HepG2 (cell line): Measurements from ENCODE around the gene WSCD2. TPM values are rescaled to one million over a fixed set of nuclear protein-coding genes. Genes with fewer than 3 reads are reported as not detected.

Experiments used
- ATAC-seq: fragments of 200-7000 bp; cut with Tn5 transposase; 3 replicates; pipeline ENCODE4 v1.9.1; 2020; ENCODE audit warnings: mild to moderate bottlenecking, moderate library complexity
- BruUV-seq: library from RNA; stranded (reverse); fragments of 400-500 nt; replicated peaks from 2 replicates; lab custom pipeline; 2021; lab: Mats Ljungman, UMichigan
- CTCF ChIA-PET: fragments of 300-600 bp; formaldehyde crosslinking; extraction: SDS; loops from one replicate; lab custom pipeline; 2021; ENCODE audit warnings: low total read pairs, inconsistent platforms, low intra/inter-chr PET ratio; lab: Yijun Ruan, JAX
- POLR2A ChIA-PET: fragments of 350-600 bp; sonication (Branson Sonifier 250); formaldehyde crosslinking; loops from one replicate; lab custom pipeline; 2020; ENCODE audit warnings: antibody characterized with exemption, inconsistent platforms; lab: Yijun Ruan, JAX
- DNase-seq: peaks from one replicate; pipeline ENCODE4 v3.0.0-alpha.2; 2015; ENCODE audit warnings: low spot score
- FAIRE-seq: peaks from 3 replicates; lab custom pipeline; 2011; peaks lifted over from hg19 to GRCh38; lab: Jason Lieb, UNC
- H2AFZ ChIP-seq: one replicate; pipeline ENCODE4 v1.6.1; 2011; ENCODE audit warnings: low read length, inconsistent platforms
- H3K27ac ChIP-seq: fragments of 300-600 bp; 3 replicates; pipeline ENCODE4 v1.8.0; 2011; ENCODE audit warnings: mixed run types, mild to moderate bottlenecking, mixed read lengths, low read length, inconsistent platforms; ENCODE audit not compliant: insufficient read depth; ENCODE audit errors: extremely low read length
- H3K27me3 ChIP-seq, 2 experiments: fragments of 200-600 bp in 1 of 2; 2 replicates in 1 of 2; 3 replicates in 1 of 2; pipeline versions ENCODE4 v1.6.0 to v1.8.0; 2011; ENCODE audit warnings: low read length in 2 of 2, mild to moderate bottlenecking in 2 of 2, moderate library complexity in 2 of 2, inconsistent platforms in 1 of 2; ENCODE audit not compliant: insufficient read depth in 2 of 2, control insufficient read depth in 1 of 2
- H3K36me3 ChIP-seq, 2 experiments: fragments of 200-600 bp in 1 of 2; replicated peaks in 1 of 2; 2 replicates in 1 of 2; 3 replicates in 1 of 2; pipeline versions ENCODE4 v1.5.1 to v1.8.0; 2011; ENCODE audit warnings: low read length in 2 of 2, inconsistent platforms in 1 of 2; ENCODE audit not compliant: insufficient read depth in 2 of 2, control insufficient read depth in 1 of 2
- H3K4me1 ChIP-seq: 2 replicates; pipeline ENCODE4 v1.5.1; 2012; ENCODE audit warnings: low read length, inconsistent platforms; ENCODE audit not compliant: insufficient read depth
- H3K4me2 ChIP-seq: 2 replicates; pipeline ENCODE4 v1.6.0; 2011; ENCODE audit warnings: low read depth, low read length, inconsistent platforms
- H3K4me3 ChIP-seq, 3 experiments: fragments of 200-600 bp in 1 of 3; sonication (generic), shearing (Covaris generic) in 1 of 3; replicated peaks in 1 of 3; 2 replicates each; pipeline ENCODE4 v1.5.1; 2011 to 2016; ENCODE audit warnings: low read length in 3 of 3, inconsistent platforms in 2 of 3, low read depth in 2 of 3, mild to moderate bottlenecking in 2 of 3, control low read depth in 1 of 3, mixed read lengths in 1 of 3; ENCODE audit not compliant: insufficient read depth in 1 of 3
- H3K79me2 ChIP-seq: one replicate; pipeline ENCODE4 v1.6.1; 2011; ENCODE audit warnings: low read length, inconsistent platforms; ENCODE audit not compliant: insufficient read depth
- H3K9ac ChIP-seq: 2 replicates; pipeline ENCODE4 v1.6.0; 2011; ENCODE audit warnings: mild to moderate bottlenecking, low read depth, low read length, inconsistent platforms; ENCODE audit not compliant: insufficient read depth
- H3K9me3 ChIP-seq: 2 replicates; pipeline ENCODE4 v1.5.1; 2012; ENCODE audit warnings: mild to moderate bottlenecking, low read length
- H4K20me1 ChIP-seq: 2 replicates; pipeline ENCODE4 v1.6.0; 2011; ENCODE audit warnings: inconsistent platforms, mild to moderate bottlenecking, low read length, moderate library complexity; ENCODE audit not compliant: insufficient read depth
- BRCA1 ChIP-seq: sonication (generic); formaldehyde crosslinking; IDR thresholded peaks from 2 replicates; pipeline ENCODE4 v1.4.0; 2020; ENCODE audit warnings: missing genetic modification reagents
- FOXC1 ChIP-seq: sonication (generic); formaldehyde crosslinking; IDR thresholded peaks from 2 replicates; pipeline ENCODE4 v1.8.0; 2022; ENCODE audit warnings: mild to moderate bottlenecking, missing genetic modification reagents, borderline replicate concordance
- GATA4 ChIP-seq: sonication (generic); IDR thresholded peaks from 2 replicates; pipeline ENCODE4 v1.6.1; 2016; ENCODE audit warnings: antibody characterized with exemption, low read depth, borderline replicate concordance
- HNRNPUL1 ChIP-seq: fragments of 200-400 bp; formaldehyde crosslinking; IDR thresholded peaks from 2 replicates; pipeline ENCODE4 v1.6.1; 2017; ENCODE audit warnings: low read depth, mild to moderate bottlenecking, low read length, moderate library complexity
- MED1 ChIP-seq: sonication (generic); formaldehyde crosslinking; IDR thresholded peaks from 2 replicates; pipeline ENCODE4 v1.4.0; 2020; ENCODE audit warnings: missing genetic modification reagents
- RFXAP ChIP-seq: sonication (generic); formaldehyde crosslinking; IDR thresholded peaks from 2 replicates; pipeline ENCODE4 v1.4.0; 2020; ENCODE audit warnings: missing genetic modification reagents, borderline replicate concordance
- SAFB2 ChIP-seq: sonication (generic); formaldehyde crosslinking; IDR thresholded peaks from 2 replicates; pipeline ENCODE4 v1.5.1; 2020; ENCODE audit warnings: missing genetic modification reagents, low read depth, mild to moderate bottlenecking, borderline replicate concordance
- SNRNP70 ChIP-seq: fragments of 200-400 bp; formaldehyde crosslinking; IDR thresholded peaks from 2 replicates; pipeline ENCODE4 v1.6.1; 2017; ENCODE audit warnings: mild to moderate bottlenecking, low read depth, low read length, moderate library complexity
- ZNF546 ChIP-seq: sonication (generic); formaldehyde crosslinking; conservative IDR thresholded peaks from 2 replicates; pipeline ENCODE4 v1.8.1; 2023; ENCODE audit warnings: mild to moderate bottlenecking, missing genetic modification reagents
- ZNF598 ChIP-seq: sonication (generic); formaldehyde crosslinking; IDR thresholded peaks from 2 replicates; pipeline ENCODE4 v1.5.1; 2020; ENCODE audit warnings: mild to moderate bottlenecking, missing genetic modification reagents, borderline replicate concordance
- ZNF83 ChIP-seq: sonication (generic); formaldehyde crosslinking; IDR thresholded peaks from 2 replicates; pipeline ENCODE4 v1.4.0; 2020; ENCODE audit warnings: missing genetic modification reagents, mild to moderate bottlenecking, borderline replicate concordance
- ZSCAN12 ChIP-seq: sonication (generic); formaldehyde crosslinking; IDR thresholded peaks from 2 replicates; pipeline ENCODE4 v1.9.0; 2021; ENCODE audit warnings: mild to moderate bottlenecking, missing genetic modification reagents
- WGBS: methylation state at CpG from one replicate; pipeline ENCODE4 v1.1.6; 2017; ENCODE audit warnings: low lambda C conversion rate; 5-methylcytosine and 5-hydroxymethylcytosine counted together
- in situ Hi-C: cut with HindIII; loops from 2 replicates; pipeline ENCODE4 v1.10.0; 2017; ENCODE audit warnings: low pct_unique_long_range_greater_than_20kb; ENCODE audit not compliant: extremely low pct_ligation_motif_present
- intact Hi-C: fragments of 100-400 bp; cut with micrococcal nuclease; formaldehyde crosslinking; loops from one replicate; pipeline ENCODE4 v1.10.0; 2022; ENCODE audit not compliant: unreplicated experiment
- polyA plus RNA-seq, 8 experiments: library from polyadenylated mRNA; depleted of rRNA in 3 of 8; stranded (reverse) in 7 of 8; unstranded in 1 of 8; fragments of >200 nt; fragmentation: Illumina TruSeq in 4 of 8; extraction: Trizol in 4 of 8; gene quantifications; 2 replicates each; pipeline versions ENCODE4 v1.2.1 to v1.2.3, GENCODE V29; 2011 to 2016; ENCODE audit warnings: low read depth in 4 of 8, missing spikeins in 1 of 8, mixed read lengths in 1 of 8; ENCODE audit not compliant: insufficient read depth in 1 of 8
- total RNA-seq, 5 experiments: library from RNA; depleted of rRNA; stranded (reverse); fragments of >200 nt; fragmentation: Illumina TruSeq; extraction: Trizol; gene quantifications; 2 replicates each; pipeline ENCODE4 v1.2.3, GENCODE V29; 2016; ENCODE audit warnings: low read depth in 1 of 5
- TF ChIP-seq, protein P1 (sequence below): sonication (generic); formaldehyde crosslinking; IDR thresholded peaks from 2 replicates; pipeline ENCODE4 v1.8.1; 2023; ENCODE audit warnings: mild to moderate bottlenecking, missing genetic modification reagents
- TF ChIP-seq, protein P2 (sequence below): sonication (generic); formaldehyde crosslinking; IDR thresholded peaks from 2 replicates; pipeline ENCODE4 v1.5.0; 2020; ENCODE audit warnings: mild to moderate bottlenecking, low read depth, missing genetic modification reagents, borderline replicate concordance

The WSCD2 gene
- total and polyA plus RNA-seq, 2 of the 13 experiments (the other 11 are each of a cell fraction or from before 2014, with no cell fraction given), result not detected

DNA sequence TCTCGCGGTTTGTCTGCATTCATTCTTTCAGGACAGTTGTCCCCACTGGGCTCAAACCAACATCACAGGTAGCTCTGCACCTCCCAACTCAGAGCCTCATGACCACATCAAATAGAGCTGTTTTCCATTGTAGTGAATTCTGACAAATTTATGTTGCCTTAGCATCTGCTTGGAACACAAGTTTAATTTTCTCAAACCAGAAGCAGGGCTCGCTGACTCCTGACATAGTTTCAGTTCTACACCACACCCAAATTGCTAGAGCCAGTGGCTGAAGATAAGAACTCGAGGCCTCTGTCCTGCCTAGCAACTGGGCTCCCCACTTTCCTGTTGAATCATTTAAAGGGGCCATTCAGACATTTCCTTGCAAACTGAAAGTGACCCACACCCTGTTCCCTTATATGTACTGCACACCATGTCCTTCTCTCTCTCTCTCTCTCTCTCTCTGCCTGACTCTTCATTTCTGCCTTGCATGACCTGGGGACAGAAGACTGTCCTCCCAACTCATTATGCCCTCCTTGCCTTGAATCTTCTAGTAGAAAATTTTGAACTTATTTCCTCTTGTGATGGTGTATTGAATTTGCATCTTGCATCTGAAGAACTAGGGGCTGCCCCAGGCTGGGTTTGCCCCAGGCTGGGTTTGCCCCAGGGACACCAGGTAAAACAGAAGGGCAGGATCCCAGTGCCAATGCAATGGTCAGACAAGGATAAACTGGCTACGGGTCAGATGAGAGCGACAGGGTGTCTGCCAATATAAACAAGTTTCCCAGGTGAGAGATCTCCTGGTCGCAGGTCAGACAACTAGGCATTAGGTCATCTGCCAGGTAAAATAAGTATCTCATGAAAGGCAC lies 9.7 kb upstream of the WSCD2 start:
- CTCF ChIA-PET, result no interaction called here
- 0% methylated on average over 6 of the region's 7 CpGs for whole genome bisulfite sequencing
- no peak overlapping the region for H3K9ac ChIP-seq
- no TSS peak for BruUV-seq
- POLR2A ChIA-PET, result no interaction called here
- ATAC-seq, result no peak
- intact Hi-C loops, result no loop called here
- no peaks in the 10 kb centered on the region for H3K79me2 ChIP-seq
- H3K27ac ChIP-seq, result no peak overlapping the region
- no peak for FAIRE-seq
- H3K36me3 ChIP-seq, result no peaks in the 10 kb centered on the region
- no peak for DNase-seq
- H3K4me1 ChIP-seq, result no peaks in the 10 kb centered on the region
- H3K9me3 ChIP-seq, result no peaks in the 10 kb centered on the region
- no peak overlapping the region for H3K4me2 ChIP-seq
- H4K20me1 ChIP-seq, result no peaks in the 10 kb centered on the region
- in situ Hi-C loops, result no loop called here
- no peak overlapping the region for H3K4me3 ChIP-seq
- TF ChIP-seq, protein P1, sequence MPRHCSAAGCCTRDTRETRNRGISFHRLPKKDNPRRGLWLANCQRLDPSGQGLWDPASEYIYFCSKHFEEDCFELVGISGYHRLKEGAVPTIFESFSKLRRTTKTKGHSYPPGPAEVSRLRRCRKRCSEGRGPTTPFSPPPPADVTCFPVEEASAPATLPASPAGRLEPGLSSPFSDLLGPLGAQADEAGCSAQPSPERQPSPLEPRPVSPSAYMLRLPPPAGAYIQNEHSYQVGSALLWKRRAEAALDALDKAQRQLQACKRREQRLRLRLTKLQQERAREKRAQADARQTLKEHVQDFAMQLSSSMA (CRISPR knock-in tag), result no peak
- no peak overlapping the region for H2AFZ ChIP-seq
- peaks cover 0 to 13% of the 10 kb centered on the region in 2 experiments; a peak in 3 of 5 replicates for H3K27me3 ChIP-seq

DNA sequence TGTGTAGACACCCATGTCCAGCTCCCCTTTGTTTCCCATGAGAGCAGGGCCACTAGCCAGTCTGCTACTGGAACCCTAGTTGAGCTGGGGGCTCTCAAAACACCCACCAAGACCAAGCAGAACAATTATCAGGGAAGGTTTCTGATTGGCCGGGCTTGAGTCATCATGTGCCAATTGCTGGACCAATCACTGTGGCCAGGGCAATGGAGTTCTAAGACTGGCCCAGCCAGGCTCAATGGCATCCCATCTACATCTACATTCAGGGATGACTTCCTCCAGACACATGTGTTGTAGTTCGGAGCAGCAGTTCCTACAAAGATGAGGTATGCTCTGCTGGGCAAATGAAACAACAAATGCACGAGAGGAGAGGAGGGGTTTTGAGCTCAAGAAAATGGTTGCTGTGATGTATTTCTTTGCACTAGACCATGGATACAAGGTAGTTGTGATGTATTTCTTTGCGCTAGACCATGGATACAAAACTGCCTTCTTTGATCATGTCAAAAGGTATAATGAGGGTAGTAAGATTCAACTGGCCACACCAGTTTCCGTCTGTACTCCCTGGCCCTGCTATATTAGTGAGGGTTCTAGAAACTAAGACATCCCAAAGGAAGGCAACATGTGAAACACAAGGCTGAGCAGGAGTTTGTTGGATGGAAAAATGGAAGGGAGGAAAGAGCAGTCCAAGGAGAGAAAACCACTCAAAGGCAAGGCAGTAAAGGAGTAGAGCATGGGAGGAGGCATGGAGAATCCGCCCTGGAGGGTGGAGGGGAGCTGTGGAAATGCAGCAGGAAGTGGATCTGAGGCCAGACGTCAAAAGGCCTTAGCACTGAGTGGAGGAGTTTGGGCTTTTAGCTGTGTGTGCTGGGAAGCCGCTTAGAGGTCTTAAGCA lies 8.9 kb upstream of the WSCD2 start:
- in situ Hi-C loops (no loop called here), intact Hi-C loops (no loop called here)
- FAIRE-seq (no peak), DNase-seq (no peak), ATAC-seq (no peak)
- no peaks in the 10 kb centered on the region for H3K4me1 ChIP-seq
- ChIA-PET POLR2A (no interaction called here), CTCF (no interaction called here)
- no peak overlapping the region for H3K27ac ChIP-seq
- no peak overlapping the region for H3K9ac ChIP-seq
- no peak overlapping the region for H3K4me2 ChIP-seq
- 20% methylated on average over 8 of the region's 8 CpGs for WGBS
- no TSS peak for BruUV-seq
- no peak overlapping the region for H3K4me3 ChIP-seq
- H4K20me1 ChIP-seq, result no peaks in the 10 kb centered on the region
- no peaks in the 10 kb centered on the region for H3K79me2 ChIP-seq
- H3K36me3 ChIP-seq, result no peaks in the 10 kb centered on the region
- no peak overlapping the region for H2AFZ ChIP-seq
- H3K9me3 ChIP-seq, result no peaks in the 10 kb centered on the region
- H3K27me3 ChIP-seq, result peaks cover 0 to 13% of the 10 kb centered on the region in 2 experiments; a peak in 3 of 5 replicates
- no peak for TF ChIP-seq MED1 (CRISPR knock-in tag)
- no peak for TF ChIP-seq SAFB2 (CRISPR knock-in tag)
- no peak for TF ChIP-seq ZSCAN12 (CRISPR knock-in tag)
- no peak for TF ChIP-seq FOXC1 (CRISPR knock-in tag)
- TF ChIP-seq ZNF546, result no peak
- TF ChIP-seq GATA4, result no peak
- TF ChIP-seq RFXAP (CRISPR knock-in tag), result no peak
- TF ChIP-seq, protein P2, sequence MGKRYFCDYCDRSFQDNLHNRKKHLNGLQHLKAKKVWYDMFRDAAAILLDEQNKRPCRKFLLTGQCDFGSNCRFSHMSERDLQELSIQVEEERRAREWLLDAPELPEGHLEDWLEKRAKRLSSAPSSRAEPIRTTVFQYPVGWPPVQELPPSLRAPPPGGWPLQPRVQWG (CRISPR knock-in tag), result no peak
- no peak for TF ChIP-seq ZNF598
- TF ChIP-seq ZNF83 (CRISPR knock-in tag), result no peak
- no peak for TF ChIP-seq BRCA1 (CRISPR knock-in tag)
- TF ChIP-seq HNRNPUL1, result no peak
- TF ChIP-seq SNRNP70, result no peak
